ENCODE results near the gene IGFBPL1.
"Not testable (repeated sequence)": the region's sequence is repeated elsewhere in the genome, so short reads cannot be mapped to it uniquely, and the experiment has no call there.

The IGFBPL1 gene, protein sequence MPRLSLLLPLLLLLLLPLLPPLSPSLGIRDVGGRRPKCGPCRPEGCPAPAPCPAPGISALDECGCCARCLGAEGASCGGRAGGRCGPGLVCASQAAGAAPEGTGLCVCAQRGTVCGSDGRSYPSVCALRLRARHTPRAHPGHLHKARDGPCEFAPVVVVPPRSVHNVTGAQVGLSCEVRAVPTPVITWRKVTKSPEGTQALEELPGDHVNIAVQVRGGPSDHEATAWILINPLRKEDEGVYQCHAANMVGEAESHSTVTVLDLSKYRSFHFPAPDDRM

DNA sequence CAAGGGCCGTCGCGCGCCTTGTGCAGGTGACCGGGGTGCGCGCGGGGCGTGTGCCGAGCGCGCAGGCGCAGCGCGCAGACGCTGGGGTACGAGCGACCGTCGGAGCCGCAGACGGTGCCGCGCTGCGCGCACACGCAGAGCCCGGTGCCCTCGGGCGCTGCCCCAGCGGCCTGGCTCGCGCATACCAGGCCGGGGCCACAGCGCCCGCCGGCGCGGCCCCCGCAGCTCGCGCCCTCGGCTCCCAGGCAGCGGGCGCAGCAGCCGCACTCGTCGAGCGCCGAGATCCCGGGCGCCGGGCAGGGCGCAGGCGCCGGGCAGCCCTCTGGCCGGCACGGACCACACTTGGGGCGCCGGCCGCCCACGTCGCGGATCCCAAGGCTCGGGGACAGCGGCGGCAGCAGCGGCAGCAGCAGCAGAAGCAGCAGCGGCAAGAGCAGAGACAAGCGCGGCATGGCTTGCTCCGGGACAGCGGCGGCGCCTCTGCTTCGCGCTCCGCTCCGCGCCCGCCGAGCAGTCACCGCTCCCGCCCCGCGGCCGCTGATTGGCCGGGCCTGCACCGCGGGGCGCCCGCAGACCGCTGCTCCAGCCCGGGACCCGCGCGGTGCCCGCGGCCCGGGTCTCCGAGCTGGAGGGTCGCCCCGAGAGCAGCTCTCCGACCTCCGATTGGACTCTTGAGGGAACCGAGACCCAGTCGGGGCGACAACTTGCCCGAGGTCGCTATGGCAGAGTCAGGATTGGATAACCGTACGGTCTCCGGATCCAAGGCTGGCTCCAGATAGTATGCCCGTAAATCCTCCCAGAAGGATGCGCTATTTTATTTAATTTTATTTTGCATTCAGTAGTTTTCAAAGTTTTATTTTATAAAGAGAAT lies at the start of gene IGFBPL1:
IGFBPL1 (minus strand) TSS at position 482 of the 871 bp plus-strand sequence; CDS start at position 452, 30 bp downstream.
- no peak for DNase-seq (ENCODE audit: low spot score)

DNA sequence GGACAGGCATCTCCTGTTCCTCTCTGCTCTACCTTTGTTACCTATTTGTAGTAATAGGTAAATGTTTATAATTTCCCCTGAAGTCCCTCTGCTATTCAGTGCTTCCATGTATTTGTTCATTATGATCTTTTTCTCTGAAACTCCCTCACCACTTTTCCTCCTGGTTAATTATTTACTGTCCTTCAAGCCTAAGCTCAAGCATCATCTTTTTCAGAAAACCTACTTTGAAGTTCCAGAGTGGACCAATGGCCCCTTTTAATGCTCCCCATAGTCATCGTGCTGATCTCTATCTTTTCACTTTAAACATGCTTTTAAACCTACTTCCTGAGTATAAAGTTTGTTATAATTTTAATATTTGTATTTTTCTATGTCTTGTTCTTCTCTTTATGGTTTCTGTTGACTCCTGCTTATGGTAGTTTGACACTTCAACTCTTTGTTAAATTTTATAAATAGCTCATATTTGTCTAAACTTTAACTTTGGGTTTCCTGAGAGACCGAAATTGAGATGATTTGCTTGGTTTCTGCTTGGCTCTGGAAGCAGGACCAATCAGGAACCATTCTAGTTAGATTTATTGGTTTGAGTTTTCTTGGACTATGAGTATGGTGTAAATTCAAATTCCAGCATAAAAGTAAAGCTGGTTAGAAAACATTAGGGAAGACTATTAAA lies 48.5 kb upstream of the IGFBPL1 start:
- DNase-seq (ENCODE audit: low spot score) = not testable (repeated sequence)

DNA sequence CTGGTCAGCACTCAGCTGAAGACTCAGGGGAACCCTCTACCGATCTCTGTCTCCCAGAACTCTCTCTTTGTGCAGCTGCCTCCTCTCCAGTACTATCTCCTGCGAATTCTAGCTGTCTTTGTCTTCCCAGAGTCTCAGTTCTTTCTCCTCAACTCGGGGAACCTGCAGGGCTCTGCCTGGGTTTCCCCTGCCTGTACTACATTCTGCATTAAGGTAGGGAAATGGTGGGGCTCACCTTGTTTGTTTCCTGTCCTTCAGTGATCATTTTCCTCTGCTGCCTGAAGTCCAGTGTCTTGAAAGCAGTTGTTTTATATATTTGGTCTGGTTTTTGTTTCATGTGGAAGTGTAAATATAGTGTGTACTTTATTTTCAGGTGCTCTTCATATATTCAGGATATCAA lies 43.1 kb upstream of the IGFBPL1 start:
- no peak for DNase-seq (ENCODE audit: low spot score)

GRCh38 chr9:38453835-38454234 lies 29.6 kb upstream of the IGFBPL1 start:
- DNase-seq (ENCODE audit: low spot score) = no peak

DNA sequence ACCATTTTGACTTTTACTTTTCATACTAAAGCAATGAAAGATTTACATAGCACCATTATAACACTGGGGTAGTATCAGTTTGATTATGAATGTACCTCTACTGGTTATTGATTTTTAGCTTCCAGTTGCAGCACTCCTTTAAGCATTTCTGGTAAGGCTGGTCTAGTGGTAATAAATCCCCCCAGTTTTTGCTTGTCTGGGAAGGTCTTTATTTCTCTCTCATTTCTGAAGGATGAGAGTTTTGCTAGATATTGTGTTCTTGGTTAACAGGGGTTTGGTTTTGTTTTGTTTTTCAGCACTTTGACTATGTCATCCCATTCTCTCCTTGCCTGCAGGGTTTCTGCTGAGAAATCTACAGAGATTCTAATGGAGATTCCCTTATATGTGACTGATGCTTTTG lies 26.9 kb upstream of the IGFBPL1 start:
- no peak for DNase-seq (ENCODE audit: low spot score)

GRCh38 chr9:38447703-38448102 lies 23.4 kb upstream of the IGFBPL1 start:
- DNase-seq (ENCODE audit: low spot score) = no peak

DNA sequence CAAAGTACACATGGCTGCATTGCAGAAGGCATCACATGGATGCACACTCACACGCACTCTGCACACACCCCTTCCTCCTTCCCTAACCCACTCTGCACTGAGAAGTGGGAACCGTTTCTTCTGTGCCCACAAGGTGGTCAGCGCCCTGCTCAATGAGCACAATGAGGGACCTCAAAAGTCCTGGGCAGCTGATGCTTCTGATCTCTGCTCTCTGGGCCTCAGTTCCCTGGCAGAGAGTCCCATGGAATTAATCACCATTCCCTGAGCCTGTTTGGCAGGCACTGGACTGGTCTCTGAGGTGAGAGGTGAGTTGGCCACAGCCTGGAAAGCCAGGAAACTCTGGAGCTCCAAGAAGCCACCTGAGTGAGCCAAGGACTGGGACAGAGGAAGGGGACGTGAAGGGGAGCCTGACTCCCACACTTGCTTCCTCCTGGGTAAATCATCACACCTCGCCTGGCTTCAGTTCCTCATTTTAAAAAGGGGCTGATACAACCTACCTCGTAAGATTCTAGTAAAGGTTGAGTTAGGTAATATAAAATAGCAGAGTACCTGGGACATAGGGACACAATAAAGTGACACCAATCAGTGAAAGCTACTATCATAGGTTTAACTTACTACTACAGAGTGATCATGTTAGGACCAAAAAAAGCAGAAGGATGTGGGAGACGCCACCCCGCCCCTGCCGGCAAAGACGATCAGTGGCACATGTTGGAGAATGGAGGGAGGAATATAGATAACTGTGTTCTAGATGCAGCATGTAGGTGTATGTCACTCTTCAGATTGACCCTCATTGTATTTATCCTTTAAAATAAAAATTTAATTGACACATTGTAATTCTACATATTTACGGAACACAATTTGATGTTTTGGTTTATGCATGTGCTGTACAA lies 21.1 kb upstream of the IGFBPL1 start:
- DNase-seq (ENCODE audit: low spot score) = no peak

- no peak for DNase-seq (ENCODE audit: low spot score)
Measured at GRCh38 chr9:38443597-38443996, 19.3 kb upstream of the IGFBPL1 start.

GRCh38 chr9:38443181-38443580 lies 18.9 kb upstream of the IGFBPL1 start:
- no peak for DNase-seq (ENCODE audit: low spot score)

DNA sequence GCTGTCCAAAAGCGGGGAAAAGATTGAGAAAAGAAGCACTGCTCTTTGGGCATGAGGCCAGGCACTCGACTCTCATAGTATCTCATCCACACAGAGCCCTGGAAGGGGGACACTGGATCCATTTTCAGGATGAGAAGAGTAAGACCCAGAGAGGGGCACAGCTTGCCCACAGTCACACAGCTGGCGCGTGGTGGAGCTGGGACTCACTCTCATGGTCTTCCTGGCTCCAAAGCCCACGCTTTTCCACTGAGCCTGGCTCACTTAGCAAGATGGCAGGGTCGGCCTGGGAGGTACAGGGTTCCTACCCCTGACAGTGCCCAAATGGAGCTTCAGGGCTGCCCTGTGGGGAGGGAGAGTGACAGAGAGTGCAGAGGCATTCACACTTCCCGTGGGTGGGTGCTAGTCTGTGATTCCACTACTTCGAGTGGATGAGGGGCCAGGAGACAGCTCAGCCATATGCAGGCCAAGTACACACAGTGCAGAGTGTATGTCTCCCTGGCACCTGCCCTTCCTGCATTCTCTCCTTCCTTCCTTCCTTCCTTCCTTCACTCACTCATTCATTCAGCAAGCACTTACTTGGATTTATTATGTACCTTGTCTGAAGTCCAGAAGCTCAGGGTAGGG lies 18.3 kb upstream of the IGFBPL1 start:
- DNase-seq (ENCODE audit: low spot score) = no peak

GRCh38 chr9:38441347-38442085 lies 17.3 kb upstream of the IGFBPL1 start:
- DNase-seq (ENCODE audit: low spot score) = no peak

- DNase-seq (ENCODE audit: low spot score) = no peak
Measured at GRCh38 chr9:38440516-38440915, 16.3 kb upstream of the IGFBPL1 start.

GRCh38 chr9:38439916-38440301 lies 15.7 kb upstream of the IGFBPL1 start:
- DNase-seq (ENCODE audit: low spot score) = no peak

- no peak for DNase-seq (ENCODE audit: low spot score)
Measured at GRCh38 chr9:38439291-38439915, 15.1 kb upstream of the IGFBPL1 start.

- no peak for DNase-seq (ENCODE audit: low spot score)
Measured at GRCh38 chr9:38437193-38437823, 13.1 kb upstream of the IGFBPL1 start.

DNA sequence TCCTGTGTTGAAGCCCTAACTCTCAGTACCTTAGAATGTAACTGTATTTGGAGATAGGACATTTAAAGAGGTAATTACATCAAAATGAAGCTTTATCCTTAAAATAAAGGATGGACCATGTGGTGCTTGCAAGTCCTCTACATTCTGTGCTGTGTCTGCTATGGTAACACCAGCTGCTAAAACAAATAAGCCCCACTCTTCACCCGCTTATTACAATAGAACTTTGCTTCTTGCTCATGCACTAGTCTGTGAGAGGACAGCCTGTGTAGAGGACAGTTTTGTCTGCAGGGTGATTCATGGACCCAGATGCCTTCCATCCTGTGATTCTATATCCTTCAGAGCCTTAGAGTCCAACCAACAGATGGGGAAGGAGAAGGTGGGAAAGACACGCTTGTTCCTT lies 12.5 kb upstream of the IGFBPL1 start:
- DNase-seq (ENCODE audit: low spot score) = no peak

GRCh38 chr9:38435521-38435920 lies 11.3 kb upstream of the IGFBPL1 start:
- DNase-seq (ENCODE audit: low spot score) = no peak

GRCh38 chr9:38434853-38435252 lies 10.6 kb upstream of the IGFBPL1 start:
- DNase-seq (ENCODE audit: low spot score) = no peak

DNA sequence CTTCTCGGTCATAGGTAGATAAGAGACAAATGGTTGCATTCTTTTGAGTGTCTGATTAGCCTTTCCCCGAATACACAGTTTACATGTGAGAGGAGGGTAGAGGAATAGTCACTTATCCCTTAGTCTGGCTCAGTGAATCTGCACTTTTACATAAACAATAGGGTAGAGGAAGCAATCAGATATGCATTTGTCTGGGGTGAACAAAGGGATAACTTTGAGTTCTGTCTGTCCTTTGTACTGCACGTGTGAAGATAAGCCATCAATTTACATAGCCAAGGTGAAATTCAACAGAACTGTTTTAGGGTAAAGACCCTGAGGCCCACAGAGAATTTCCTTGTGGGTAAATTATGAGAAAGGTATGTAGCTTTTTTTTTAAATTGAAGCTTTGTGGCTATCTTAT lies 10.1 kb upstream of the IGFBPL1 start:
- no peak for DNase-seq (ENCODE audit: low spot score)

Measured in CD4-positive, alpha-beta T cell treated with Interleukin-15 for 4 hours (primary cell).